ENCODE results near the gene COLEC11.

DNA sequence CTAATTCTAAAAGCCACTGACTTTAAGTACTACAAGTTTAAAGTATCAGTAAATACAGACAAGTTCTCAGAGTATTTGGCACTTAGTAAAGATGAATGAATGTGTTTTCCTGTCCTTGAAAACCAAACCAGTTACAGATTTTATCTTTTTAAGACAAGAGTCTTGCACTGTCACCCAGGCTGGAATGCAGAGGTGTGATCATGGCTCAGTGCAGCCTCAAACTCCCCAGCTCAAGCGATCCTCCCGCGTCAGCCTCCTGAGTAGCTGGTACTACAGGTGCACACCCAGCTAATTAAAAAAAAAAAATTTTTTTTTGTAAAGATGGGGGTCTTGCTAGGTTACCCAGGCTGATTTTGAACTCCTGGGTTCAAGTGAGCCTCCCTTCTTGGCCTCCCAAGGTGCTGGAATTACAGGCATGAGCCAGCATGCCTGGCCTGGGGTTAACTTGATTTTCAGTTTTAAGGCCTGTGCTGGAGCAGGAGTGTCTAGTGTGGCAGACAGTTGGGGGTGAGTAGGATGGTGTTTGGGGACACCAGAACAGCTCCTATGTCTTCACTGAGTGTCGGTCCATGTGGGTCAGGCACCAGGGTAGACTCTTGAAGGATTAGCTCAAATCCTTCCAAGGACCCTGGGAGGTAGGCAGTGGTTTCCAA lies 10.2 kb upstream of the COLEC11 start:
- TF ChIP-seq POLR2A (IDR thresholded peaks at IDR 0.05; ENCODE audit: low read length) (no peak), GATA1 (IDR thresholded peaks at IDR 0.05; ENCODE audit: low read depth, low read length) (no peak)

All from erythroblast (primary cell).